DMS79 (cell line): Measurements from ENCODE around the gene TM9SF3.
"Not testable (repeated sequence)": the region's sequence is repeated elsewhere in the genome, so short reads cannot be mapped to it uniquely, and the experiment has no call there.

Experiments used
- DNase-seq: peaks from one replicate; lab custom pipeline; 2025; lab: John Stamatoyannopoulos, UW

The TM9SF3 gene

DNA sequence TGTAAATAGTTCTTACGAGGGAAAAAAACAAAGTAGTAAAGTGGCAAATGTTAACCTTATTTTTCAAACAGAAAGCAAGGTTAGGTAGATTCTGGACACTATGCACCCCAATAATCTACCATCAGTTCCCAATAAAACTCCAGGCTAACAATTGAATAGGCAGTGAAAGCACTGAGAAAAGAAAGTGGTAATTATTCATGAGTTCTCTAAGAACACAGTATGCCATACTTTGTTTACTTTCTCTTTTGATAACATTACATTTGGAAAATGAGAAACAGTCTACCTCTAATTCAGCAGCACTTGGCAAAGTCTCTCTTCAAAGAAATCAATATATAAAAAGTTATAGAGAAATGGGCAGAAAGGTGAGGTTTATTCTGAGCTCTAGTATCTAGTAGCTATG is 18.4 kb downstream of the TM9SF3 start:
- DNase-seq = no peak

DNA sequence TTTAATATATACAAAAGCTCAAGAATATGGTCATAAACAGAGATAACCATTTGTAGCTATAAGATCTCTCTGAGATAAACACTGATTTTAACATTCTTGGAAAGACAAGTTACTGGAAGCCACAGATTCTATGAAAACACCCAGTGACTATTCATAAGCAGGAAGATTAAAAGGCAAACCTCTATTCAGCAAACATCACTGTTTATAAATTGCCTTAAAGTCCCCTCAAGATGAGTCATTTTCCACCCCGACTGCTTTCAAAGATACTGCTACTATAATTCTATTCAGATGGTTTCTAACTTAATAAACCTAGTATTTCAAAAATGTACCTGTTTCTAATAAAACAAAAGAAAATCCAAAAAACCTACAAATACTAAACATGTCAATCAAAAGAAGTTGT is 21.0 kb downstream of the TM9SF3 start:
- no peak for DNase-seq

GRCh38 chr10:96560966-96561887 is 25.6 kb downstream of the TM9SF3 start:
- no peak for DNase-seq

DNA sequence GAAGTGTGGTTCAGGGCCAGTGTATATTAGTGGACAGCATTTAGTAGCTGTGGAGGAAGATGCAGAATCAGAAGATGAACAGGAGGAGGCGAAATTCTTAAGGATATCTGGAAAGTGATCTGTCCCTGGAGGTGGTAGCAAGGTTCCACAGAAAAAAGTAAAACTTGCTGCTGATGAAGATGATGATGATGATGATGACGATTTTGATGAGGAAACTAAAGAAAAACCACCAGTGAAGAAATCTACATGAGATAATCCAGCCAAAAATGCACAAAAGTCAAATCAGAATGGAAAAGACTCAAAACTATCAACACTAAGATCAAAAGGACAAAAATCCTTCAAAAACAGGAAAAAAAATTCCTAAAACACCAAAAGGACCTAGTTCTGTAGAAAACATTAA is 26.3 kb downstream of the TM9SF3 start:
- DNase-seq = no peak

DNA sequence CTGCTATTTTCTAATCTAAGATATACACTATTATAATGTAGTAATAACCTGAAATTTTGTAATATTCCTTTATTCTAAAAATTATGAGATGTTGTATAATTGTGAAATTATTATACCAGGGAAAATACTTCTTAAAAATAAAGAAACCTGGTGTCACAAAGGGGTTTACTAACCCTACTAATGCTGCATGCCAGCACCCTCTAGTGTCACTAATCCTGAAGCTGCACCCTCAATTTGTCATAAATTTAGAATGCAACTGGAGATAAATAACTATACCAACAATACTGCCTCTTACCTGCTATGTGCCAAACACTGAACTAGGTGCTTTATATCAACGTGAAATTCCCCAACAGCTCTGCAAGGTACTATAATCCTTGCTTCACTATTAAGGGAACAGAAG is 30.8 kb downstream of the TM9SF3 start:
- DNase-seq = no peak

- no peak for DNase-seq
Observed at GRCh38 chr10:96555330-96555729, 31.5 kb downstream of the TM9SF3 start.

DNA sequence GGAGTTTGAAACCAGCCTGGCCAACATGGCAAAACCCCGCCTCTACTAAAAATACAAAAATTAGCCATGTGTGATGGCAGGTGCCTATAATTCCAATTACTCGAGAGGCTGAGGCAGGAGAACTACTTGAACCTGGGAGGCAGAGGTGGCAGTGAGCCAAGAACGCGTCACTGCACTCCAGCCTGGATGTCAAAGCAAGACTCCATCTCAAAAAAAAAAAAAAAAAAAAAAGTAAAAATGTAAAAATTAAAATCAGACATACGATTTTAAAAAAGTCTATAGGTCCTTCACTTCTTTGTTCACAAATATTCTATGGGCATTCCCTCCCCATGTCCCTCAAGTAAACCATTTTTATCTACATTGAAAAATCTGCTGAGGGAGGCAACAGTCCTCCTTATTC is 38.2 kb downstream of the TM9SF3 start:
- peak; percentile 67 for DNase-seq

DNA sequence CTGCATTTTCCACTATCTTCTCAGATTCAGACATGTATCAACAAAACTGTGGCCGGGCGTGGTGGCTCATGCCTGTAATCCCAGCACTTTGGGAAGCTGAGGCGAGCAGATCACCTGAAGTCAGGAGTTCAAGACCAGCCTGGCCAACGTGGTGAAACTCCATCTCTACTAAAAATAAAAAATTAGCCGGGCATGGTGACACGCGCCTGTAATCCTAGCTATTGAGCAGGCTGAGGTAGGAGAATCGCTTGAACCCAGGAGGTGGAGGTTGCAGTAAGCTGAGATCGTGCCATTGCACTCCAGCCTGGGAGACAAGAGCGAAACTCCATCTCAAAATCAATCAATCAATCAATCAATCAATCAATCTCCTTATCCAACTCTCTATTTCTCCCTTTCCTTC is 41.3 kb downstream of the TM9SF3 start:
- DNase-seq = not testable (repeated sequence)

GRCh38 chr10:96541921-96542320 is 44.9 kb downstream of the TM9SF3 start:
- peak; percentile 79 for DNase-seq

- DNase-seq = no peak
Observed at GRCh38 chr10:96540240-96540639, 46.6 kb downstream of the TM9SF3 start.

DNA sequence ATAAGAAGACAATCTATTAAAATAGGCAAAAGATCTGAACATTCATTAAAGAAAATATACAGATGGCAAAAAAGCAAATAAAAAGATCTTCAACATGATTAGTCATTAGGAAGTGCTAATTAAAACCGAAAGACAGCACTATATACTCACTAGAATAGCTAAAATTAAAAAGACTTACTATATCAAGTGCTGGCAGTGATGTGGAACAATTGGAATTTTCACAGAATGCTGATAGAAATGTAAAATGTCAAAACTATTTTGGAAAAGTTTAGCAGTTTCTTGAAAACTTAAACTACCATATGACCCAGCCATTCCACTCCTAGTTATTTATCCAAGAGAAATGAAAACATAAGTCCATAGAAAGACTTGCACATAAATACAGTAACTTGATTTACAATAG is 48.1 kb downstream of the TM9SF3 start:
- DNase-seq = no peak

DNA sequence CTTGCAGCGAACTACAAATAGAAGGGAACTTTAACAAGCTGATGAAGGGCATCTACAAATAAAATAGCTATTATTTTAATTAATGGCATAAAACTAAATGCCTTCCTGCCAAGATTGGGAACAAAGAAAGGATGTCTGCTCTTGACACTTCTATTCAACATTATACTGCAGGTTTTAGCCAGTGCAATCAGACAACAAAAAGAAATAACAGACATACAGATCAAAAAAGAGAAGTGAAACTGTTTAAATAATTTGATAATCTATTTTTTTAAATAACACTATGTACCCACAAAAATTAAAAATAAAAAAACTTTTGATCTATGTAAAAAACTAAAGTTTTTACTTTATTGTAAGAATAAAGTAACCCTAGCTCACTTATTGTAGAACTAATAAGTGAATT is 50.7 kb downstream of the TM9SF3 start:
- no peak for DNase-seq

DNA sequence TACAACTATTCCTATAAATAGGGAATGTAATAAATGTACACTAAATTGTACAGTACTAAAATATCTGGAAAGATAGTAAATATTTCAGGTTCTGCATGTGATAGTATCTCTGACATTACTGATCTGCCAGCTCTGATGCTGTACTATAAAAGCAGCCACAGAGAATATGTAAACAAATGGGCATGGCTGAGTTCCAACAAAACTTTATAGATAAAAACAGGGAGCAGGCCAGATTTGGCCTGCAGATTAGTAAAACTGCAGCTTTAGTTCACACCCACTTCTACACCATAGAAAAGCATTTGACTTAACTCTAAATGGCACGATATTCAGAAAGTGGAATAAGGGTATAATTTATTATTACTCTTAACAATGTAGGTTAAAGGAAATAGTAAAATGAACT is 54.3 kb downstream of the TM9SF3 start:
- no peak for DNase-seq

DNA sequence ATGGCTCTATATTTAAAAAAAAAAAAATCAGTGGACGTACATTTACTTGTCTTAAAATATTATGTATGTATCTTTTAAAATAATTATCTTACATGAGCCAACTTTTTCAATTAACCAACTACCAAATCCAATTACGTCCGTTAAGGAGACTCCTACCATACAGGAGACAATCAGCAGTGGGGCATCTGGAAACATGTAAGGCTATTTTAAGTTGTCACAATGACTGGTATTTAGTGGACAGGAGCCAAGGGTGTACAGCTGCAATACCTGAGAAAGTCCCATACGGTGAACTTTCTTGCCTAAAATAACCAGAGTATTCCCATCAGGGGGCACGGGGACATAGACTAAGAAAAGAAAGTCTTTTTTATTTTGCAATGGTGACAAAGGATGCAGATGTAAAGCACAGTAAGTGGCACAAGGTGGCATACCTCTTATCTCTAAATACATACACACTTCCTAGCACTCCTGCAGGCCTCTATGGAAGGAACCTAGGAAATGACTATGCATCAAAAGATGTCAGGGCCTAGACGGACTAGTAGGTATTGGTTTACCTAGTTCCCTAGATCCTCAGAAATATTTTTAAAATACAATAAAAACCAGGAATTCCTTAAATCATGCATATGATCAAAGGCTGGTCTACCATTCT is 57.1 kb downstream of the TM9SF3 start:
- DNase-seq = no peak

DNA sequence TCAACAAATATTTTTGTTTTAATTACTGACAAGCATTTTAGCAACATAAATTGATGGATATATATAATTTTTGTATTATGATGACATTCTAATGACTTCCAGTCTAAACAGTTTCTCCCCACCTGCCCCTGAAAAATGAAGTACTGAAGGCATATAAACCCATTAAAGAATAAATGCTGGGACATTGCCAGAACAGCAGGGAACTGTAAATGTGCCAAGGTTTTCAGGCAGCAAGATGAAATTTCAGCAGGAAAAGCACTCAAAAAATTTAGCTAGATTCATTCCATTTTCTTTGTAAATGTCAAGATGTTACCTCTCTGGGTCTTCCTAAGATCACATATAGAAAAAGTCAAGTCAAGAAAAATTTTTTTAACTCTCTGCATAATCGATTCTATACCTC is 62.1 kb downstream of the TM9SF3 start:
- DNase-seq = no peak

DNA sequence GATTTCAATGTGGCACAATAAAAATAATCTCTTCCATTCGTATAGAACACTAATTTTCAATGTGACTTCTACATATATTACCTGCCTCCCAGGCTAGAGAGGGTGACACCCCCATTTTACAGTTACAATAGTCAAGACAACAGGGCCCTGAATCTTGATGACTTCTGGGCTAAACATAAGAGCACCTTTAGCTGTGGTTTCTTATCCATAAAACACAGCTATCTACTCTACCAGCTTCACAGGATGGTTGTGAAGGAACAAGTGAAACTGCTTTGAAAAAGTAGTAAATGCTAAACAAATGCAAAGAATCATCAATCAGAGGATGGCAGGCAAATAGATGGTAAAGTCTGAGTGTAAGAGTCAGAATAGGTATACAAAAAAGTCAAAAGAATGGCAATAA is 69.5 kb downstream of the TM9SF3 start:
- DNase-seq = no peak

GRCh38 chr10:96516337-96516736 is 70.5 kb downstream of the TM9SF3 start:
- no peak for DNase-seq

DNA sequence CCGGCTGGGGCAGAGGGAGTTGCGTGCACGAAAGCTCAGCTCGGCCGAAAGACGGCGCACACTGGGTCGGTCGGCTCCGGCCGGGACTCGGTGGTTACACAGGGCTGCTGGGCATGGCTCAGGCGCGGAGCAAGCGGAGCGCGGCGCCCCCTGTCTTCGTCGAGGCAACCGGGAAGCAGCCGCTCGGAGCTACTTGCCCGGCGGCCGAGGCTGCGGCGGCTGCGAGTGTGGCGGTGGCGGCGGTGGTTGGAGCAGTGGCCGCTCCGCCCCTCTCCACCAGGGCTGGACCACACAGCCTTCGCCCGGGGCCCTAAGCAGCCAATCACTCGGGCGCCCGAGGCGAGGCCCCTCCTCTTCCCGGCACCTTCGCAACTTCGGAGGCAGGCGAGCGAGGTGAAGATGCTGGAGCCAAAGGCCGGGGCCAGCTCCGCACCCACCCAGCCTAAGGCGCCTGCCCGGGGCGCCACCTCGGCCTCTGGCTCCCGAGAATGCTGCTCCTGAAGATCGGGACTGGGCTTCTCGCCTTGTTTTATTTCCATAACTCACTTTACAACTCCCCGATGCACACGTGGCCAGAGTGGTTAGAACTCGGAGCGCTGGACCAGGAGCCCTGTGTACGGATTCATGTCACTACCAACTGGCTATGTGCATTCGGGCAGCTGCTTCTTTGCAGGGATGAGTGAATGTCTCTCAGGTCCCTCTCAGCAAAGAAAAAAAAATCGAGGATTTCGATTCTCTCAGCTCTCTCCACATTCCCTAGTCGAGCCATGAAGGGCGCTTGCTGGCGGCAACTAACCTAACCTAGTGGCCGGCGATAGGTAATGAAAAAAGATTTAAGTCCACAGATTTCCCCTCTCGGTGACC is 72.9 kb downstream of the TM9SF3 start, which contains the start of gene TLL2:
Gene TLL2, minus strand, starts transcription at position 229 of the 864 bp plus-strand sequence. CDS start 241 bp downstream, outside the sequence.
- peak; percentile 61 for DNase-seq

GRCh38 chr10:96513305-96513697 is 73.5 kb downstream of the TM9SF3 start:
- DNase-seq = no peak

- peak; percentile 12 for DNase-seq
Observed at GRCh38 chr10:96512524-96513304, 74.1 kb downstream of the TM9SF3 start.
